Fibroblast of lung (primary cell): ENCODE data around the gene CCL3. TPM values are rescaled to one million over a fixed set of nuclear protein-coding genes. Genes with fewer than 3 reads are reported as not detected.

Experiments used
- DNase-seq, 2 donors: peaks; one replicate each; pipeline versions ENCODE4 v3.0.0 to v3.0.0-alpha.2; 2010; ENCODE audit warnings: low read depth in 2 of 2
- H2AFZ ChIP-seq: 2 replicates; pipeline ENCODE4 v1.5.1; 2012; ENCODE audit warnings: low read length, control low read depth, inconsistent platforms
- H3K27ac ChIP-seq: 2 replicates; pipeline ENCODE4 v1.5.1; 2011; ENCODE audit warnings: low read length, control low read depth; ENCODE audit not compliant: insufficient read depth
- H3K27me3 ChIP-seq: 2 replicates; pipeline ENCODE4 v1.5.1; 2011; ENCODE audit warnings: mild to moderate bottlenecking, low read length; ENCODE audit not compliant: control insufficient read depth, insufficient read depth
- H3K36me3 ChIP-seq: 2 replicates; pipeline ENCODE4 v1.5.1; 2011; ENCODE audit warnings: low read length; ENCODE audit not compliant: control insufficient read depth, insufficient read depth
- H3K4me1 ChIP-seq: 2 replicates; pipeline ENCODE4 v1.5.1; 2011; ENCODE audit warnings: low read length; ENCODE audit not compliant: control insufficient read depth, insufficient read depth; ENCODE audit errors: extremely low read depth
- H3K4me2 ChIP-seq: 2 replicates; pipeline ENCODE4 v1.5.1; 2011; ENCODE audit warnings: low read length, control low read depth; ENCODE audit not compliant: insufficient read depth; ENCODE audit errors: extremely low read depth
- H3K4me3 ChIP-seq, 4 experiments: fragments of 200-600 bp in 1 of 4; sonication (generic) in 1 of 4; replicated peaks in 1 of 4; 2 replicates each; pipeline ENCODE4 v1.5.1; 2011 to 2016; ENCODE audit warnings: low read length in 4 of 4, low read depth in 3 of 4, mild to moderate bottlenecking in 3 of 4, control low read depth in 2 of 4, inconsistent platforms in 1 of 4, mixed read lengths in 1 of 4; ENCODE audit not compliant: insufficient read depth in 1 of 4; ENCODE audit errors: control extremely low read depth in 1 of 4
- H3K79me2 ChIP-seq: 2 replicates; pipeline ENCODE4 v1.5.1; 2012; ENCODE audit warnings: mild to moderate bottlenecking, low read length, inconsistent platforms; ENCODE audit not compliant: control insufficient read depth, insufficient read depth
- H3K9ac ChIP-seq: 2 replicates; pipeline ENCODE4 v1.5.1; 2011; ENCODE audit warnings: mild to moderate bottlenecking, low read length, control low read depth; ENCODE audit not compliant: insufficient read depth
- H3K9me3 ChIP-seq: 2 replicates; pipeline ENCODE4 v1.5.1; 2012; ENCODE audit warnings: low read depth, low read length; ENCODE audit not compliant: control insufficient read depth, insufficient read depth
- H4K20me1 ChIP-seq: 2 replicates; pipeline ENCODE4 v1.5.1; 2011; ENCODE audit warnings: low read length; ENCODE audit not compliant: control insufficient read depth, insufficient read depth; ENCODE audit errors: extremely low read depth
- EZH2 ChIP-seq: IDR thresholded peaks from 2 replicates; pipeline ENCODE4 v1.5.1; 2012; ENCODE audit warnings: low read length, control low read depth, mild to moderate bottlenecking; ENCODE audit errors: missing control alignments
- polyA plus RNA-seq, 2 donors: library from polyadenylated mRNA; depleted of rRNA in 1 of 2; stranded (reverse) in 1 of 2; unstranded in 1 of 2; fragments of >200 nt; gene quantifications; 2 replicates each; pipeline ENCODE4 v1.2.1, GENCODE V29; 2011 to 2012; ENCODE audit warnings: missing spikeins in 1 of 2
- total RNA-seq: library from RNA; depleted of rRNA; stranded (reverse); fragments of >200 nt; gene quantifications from 2 replicates; pipeline ENCODE4 v1.2.1, GENCODE V29; 2014
- TF ChIP-seq, protein P1 (sequence below), 2 donors: IDR thresholded peaks in 1 of 2; conservative IDR thresholded peaks in 1 of 2; 1 replicate in 1 of 2; 2 replicates in 1 of 2; pipeline ENCODE4 v1.5.1; 2011 to 2012; ENCODE audit warnings: low read length in 2 of 2, control low read depth in 1 of 2, inconsistent platforms in 1 of 2, low read depth in 1 of 2, mild to moderate bottlenecking in 1 of 2

CCL3 gene
- total and polyA plus RNA-seq, 2 donors (not counting 1 experiment from before 2014, with no cell fraction given) = not detected

DNA sequence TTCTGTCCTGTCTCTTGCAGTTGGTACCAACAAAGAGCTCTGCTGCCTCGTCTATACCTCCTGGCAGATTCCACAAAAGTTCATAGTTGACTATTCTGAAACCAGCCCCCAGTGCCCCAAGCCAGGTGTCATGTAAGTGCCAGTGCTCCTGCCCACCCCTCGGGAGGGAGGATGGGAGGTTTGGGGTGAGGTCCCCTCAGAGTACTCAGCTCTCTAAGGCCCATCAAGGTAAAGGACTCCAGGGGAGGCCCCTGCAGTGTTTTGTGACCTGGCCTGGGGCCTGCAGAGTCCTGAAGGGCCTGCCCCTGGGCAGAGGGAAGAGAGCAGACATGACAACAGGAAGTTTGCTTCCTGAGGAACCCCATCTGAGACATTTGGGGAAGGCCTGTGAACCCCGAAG, 19.5 kb downstream of the CCL3 start:
- H3K4me2 ChIP-seq = no peak overlapping the region
- H3K79me2 ChIP-seq = no peaks in the 10 kb centered on the region
- H3K27me3 ChIP-seq = no peaks in the 10 kb centered on the region
- no peak overlapping the region for H3K9ac ChIP-seq
- no peak overlapping the region for H3K4me3 ChIP-seq
- no peaks in the 10 kb centered on the region for H3K36me3 ChIP-seq
- H3K27ac ChIP-seq = no peak overlapping the region
- TF ChIP-seq, protein P1, sequence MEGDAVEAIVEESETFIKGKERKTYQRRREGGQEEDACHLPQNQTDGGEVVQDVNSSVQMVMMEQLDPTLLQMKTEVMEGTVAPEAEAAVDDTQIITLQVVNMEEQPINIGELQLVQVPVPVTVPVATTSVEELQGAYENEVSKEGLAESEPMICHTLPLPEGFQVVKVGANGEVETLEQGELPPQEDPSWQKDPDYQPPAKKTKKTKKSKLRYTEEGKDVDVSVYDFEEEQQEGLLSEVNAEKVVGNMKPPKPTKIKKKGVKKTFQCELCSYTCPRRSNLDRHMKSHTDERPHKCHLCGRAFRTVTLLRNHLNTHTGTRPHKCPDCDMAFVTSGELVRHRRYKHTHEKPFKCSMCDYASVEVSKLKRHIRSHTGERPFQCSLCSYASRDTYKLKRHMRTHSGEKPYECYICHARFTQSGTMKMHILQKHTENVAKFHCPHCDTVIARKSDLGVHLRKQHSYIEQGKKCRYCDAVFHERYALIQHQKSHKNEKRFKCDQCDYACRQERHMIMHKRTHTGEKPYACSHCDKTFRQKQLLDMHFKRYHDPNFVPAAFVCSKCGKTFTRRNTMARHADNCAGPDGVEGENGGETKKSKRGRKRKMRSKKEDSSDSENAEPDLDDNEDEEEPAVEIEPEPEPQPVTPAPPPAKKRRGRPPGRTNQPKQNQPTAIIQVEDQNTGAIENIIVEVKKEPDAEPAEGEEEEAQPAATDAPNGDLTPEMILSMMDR (conservative IDR thresholded peaks at IDR 0.05 in 1 of 2, IDR thresholded peaks at IDR 0.05 in 1 of 2; ENCODE audit: low read depth in 1 of 2, low read length in 2 of 2) = no peak
- no peak for TF ChIP-seq EZH2
- no peak overlapping the region for H2AFZ ChIP-seq
- no peaks in the 10 kb centered on the region for H3K4me1 ChIP-seq
- H3K9me3 ChIP-seq = no peaks in the 10 kb centered on the region
- DNase-seq = no peak
- H4K20me1 ChIP-seq = no peaks in the 10 kb centered on the region

DNA sequence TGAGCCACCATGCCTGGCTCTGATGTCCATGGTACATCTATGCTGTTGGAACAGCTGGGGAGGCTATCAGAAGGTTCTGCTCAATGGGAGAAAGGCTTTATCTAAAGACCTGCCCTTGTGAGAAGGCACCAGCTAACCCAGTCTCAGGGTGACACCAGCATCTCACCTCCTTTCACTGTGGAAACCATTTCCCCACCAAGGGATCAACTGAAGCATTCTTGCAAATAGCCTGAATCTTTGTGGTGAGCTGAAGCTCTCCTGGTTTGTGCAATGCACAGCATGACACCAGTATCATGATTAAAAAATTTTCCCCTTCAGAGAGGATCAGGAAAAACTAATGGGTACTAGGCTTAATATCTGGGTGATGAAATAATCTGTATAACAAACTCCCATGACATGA, 20.8 kb downstream of the CCL3 start:
- H4K20me1 ChIP-seq = no peaks in the 10 kb centered on the region
- no peak overlapping the region for H2AFZ ChIP-seq
- TF ChIP-seq, protein P1 (conservative IDR thresholded peaks at IDR 0.05 in 1 of 2, IDR thresholded peaks at IDR 0.05 in 1 of 2; ENCODE audit: low read depth in 1 of 2, low read length in 2 of 2) = no peak
- TF ChIP-seq EZH2 = no peak
- no peak overlapping the region for H3K9ac ChIP-seq
- no peaks in the 10 kb centered on the region for H3K79me2 ChIP-seq
- no peaks in the 10 kb centered on the region for H3K36me3 ChIP-seq
- DNase-seq = no peak
- H3K4me2 ChIP-seq = no peak overlapping the region
- H3K27ac ChIP-seq = no peak overlapping the region
- no peaks in the 10 kb centered on the region for H3K27me3 ChIP-seq
- H3K4me1 ChIP-seq = no peaks in the 10 kb centered on the region
- no peaks in the 10 kb centered on the region for H3K9me3 ChIP-seq
- H3K4me3 ChIP-seq = no peak overlapping the region

DNA sequence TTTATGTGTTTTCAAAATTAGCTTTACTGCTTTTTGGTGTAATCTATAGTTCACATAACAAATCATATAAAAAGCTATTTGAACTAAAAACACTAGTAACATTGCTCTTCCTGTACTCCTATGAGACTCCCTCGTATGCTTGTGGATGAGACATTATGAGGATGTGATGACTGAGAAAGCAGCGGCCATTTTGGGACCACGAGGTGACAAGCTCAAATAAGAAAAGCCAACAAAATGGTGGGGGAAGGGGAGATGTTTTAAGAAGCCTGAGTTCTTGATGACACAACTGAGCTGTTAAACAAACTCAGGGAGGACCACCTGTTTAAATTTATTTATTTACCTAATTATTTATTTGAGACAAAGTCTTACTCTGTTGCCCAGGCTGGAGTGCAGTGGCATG, 21.4 kb downstream of the CCL3 start:
- H3K36me3 ChIP-seq = no peaks in the 10 kb centered on the region
- no peak overlapping the region for H2AFZ ChIP-seq
- H3K4me2 ChIP-seq = no peak overlapping the region
- TF ChIP-seq, protein P1 (conservative IDR thresholded peaks at IDR 0.05 in 1 of 2, IDR thresholded peaks at IDR 0.05 in 1 of 2; ENCODE audit: low read depth in 1 of 2, low read length in 2 of 2) = no peak
- TF ChIP-seq EZH2 = no peak
- H4K20me1 ChIP-seq = no peaks in the 10 kb centered on the region
- no peak overlapping the region for H3K27ac ChIP-seq
- H3K79me2 ChIP-seq = no peaks in the 10 kb centered on the region
- no peaks in the 10 kb centered on the region for H3K4me1 ChIP-seq
- no peaks in the 10 kb centered on the region for H3K9me3 ChIP-seq
- no peak overlapping the region for H3K9ac ChIP-seq
- H3K27me3 ChIP-seq = no peaks in the 10 kb centered on the region
- H3K4me3 ChIP-seq = no peak overlapping the region
- no peak for DNase-seq
